Dermis lymphatic vessel endothelial cell (primary cell): ENCODE data around the gene DNAJC5. TPM values are rescaled to one million over a fixed set of nuclear protein-coding genes. Genes with fewer than 3 reads are reported as not detected.

Experiments used
- total RNA-seq: library from RNA; depleted of rRNA; stranded (reverse); fragments of >200 nt; gene quantifications from 2 replicates; pipeline ENCODE4 v1.2.1, GENCODE V29; 2014

The DNAJC5 gene, protein sequence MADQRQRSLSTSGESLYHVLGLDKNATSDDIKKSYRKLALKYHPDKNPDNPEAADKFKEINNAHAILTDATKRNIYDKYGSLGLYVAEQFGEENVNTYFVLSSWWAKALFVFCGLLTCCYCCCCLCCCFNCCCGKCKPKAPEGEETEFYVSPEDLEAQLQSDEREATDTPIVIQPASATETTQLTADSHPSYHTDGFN
- total RNA-seq: 79.2 and 82.8 TPM in 2 replicates

DNA sequence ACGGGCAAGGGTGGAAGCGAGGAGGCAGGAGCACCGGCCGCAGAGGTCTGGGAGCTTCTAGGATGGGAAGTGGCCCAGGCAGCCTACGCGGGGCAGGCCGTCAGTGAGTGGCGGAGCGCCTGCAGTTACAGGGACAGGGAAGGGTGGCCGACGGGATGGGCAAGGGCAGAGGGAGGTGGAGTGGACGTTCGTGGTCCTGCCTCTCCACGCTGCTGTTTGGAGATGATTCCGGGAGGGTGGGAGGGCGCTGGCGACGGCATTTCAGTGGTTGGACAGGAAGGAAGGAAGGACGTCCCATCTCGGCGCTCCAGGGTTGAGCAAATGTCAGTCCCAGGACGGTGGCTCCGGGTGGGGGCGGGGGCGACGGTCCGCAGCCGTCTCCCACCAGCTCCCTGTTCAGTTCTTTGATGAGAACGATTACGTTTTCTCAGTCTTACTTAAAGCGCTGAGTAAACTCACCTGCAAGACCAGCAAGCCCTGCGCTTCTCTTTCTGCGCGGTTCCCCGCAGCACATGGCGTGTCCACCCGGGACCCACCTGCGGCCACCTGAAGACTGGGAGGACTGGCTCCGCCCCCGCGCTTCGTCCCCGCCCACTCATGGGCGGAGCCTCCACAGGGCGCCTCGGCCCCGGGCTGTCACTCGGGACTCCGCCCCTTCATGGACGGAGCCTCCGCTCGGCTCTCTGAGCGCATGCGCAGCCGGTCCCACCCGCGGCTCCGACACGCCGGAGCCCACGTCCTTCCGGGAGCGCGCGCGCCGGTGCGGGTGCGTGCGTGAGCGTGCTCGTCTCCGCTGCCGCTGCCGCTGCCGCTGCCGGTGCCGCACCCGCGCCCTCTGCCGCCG, at the start of gene DNAJC5:
Gene DNAJC5, plus strand, starts transcription at position 769 of the 844 bp plus-strand sequence. CDS start 33,220 bp downstream, outside the sequence.

DNA sequence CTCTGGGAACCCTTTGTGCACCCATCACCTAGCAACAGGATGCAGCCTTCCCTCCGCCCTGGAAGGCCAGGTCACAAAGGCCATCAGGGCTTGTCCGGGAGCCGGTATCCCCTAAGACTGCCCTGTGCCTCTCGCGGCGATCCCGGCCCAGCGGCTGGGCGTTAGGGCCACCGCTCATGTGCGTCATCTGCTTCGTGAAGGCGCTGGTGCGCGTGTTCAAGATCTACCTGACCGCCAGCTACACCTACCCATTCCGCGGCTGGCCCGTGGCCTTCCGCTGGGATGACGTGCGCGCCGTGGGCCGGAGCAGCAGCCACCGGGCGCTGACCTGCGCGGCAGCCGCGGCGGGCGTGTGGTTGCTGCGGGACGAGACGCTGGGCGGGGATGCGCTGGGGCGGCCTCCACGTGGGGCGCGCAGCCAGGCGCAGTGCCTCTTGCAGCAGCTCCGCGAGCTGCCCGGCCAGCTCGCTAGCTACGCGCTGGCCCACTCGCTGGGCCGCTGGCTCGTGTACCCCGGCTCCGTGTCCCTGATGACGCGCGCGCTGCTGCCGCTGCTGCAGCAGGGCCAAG, 33.5 kb upstream of the DNAJC5 start, which contains the start of gene ABHD16B:
Gene ABHD16B, plus strand, starts transcription at position 134 of the 570 bp plus-strand sequence. Its CDS starts 43 bp downstream, at position 177.

DNA sequence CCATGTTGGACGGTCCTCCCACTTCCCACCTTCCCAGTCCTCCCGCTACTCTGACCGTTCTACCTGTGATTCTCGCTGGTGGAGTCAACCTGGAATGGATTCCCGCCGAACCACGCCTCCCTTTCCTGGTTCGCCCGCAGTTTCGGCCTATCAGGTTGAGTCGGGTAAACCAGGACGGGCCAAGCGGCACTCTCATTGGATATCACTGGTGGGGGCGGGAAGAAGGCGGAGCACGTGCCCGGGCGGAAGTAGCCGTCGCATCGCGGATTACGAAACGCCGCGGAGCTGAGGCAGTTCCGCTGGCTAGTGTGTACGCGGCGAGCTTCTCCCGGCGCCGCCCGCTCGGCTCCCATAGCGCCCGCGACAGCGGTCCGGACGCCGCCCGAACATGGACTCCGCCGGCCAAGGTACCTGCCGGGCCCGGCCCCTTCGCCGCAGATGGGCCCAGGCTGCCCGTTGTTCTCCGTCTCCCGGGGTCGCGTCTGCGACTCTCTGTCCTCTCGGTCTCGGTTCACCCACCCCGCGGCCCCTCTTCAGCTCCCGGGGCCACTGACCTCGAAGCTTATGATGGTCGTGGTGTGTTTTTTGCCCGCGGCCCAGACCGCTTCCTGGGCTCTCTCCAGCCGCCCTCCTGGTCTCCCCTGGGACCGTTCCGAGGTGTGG, 29.8 kb upstream of the DNAJC5 start, which contains the start of gene TPD52L2:
Gene TPD52L2, plus strand, starts transcription at position 293 of the 663 bp plus-strand sequence. Its CDS starts 96 bp downstream, at position 389.

DNA sequence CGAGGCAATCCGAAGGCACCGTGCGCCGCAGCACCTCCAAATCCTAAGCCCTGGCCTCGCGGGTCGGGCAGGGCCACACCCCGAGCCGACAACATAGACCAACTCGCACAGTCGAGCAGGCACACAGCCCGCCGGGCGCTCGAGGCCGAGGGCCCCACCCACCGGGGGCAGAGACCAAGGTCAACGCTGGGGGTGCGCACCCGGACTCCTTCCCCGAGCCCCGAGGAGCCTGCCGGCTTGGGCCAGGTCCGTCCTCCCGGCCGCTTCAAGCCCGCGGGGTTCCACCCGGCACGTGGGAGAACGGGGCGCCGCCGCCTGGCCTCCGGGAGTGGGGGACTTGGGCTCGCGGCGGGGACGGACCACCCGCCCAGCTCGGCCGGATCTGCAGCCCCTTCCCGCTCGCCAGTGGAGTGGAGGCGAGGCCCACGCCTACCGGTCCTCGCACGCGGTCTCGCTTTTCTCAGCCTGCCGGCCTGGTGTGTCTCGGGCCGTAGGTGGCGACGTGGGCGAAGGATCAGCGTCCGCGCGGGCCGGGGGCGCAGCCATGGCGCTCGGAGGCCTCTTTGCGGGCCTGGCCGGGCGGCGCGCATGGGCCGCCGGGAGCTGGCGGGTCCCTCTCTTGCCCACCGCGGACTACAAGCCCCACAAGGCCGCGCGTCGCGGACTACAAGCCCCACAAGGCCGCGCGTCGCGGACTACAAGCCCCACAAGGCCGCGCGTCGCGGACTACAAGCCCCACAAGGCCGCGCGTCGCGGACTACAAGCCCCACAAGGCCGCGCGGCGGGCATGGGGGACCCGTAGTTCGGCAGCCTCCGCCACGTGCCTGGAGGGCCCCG, 61.1 kb downstream of the DNAJC5 start, which contains the start of gene UCKL1:
Gene UCKL1, minus strand, starts transcription at position 590 of the 837 bp plus-strand sequence. Its CDS starts 44 bp downstream, at position 546.

DNA sequence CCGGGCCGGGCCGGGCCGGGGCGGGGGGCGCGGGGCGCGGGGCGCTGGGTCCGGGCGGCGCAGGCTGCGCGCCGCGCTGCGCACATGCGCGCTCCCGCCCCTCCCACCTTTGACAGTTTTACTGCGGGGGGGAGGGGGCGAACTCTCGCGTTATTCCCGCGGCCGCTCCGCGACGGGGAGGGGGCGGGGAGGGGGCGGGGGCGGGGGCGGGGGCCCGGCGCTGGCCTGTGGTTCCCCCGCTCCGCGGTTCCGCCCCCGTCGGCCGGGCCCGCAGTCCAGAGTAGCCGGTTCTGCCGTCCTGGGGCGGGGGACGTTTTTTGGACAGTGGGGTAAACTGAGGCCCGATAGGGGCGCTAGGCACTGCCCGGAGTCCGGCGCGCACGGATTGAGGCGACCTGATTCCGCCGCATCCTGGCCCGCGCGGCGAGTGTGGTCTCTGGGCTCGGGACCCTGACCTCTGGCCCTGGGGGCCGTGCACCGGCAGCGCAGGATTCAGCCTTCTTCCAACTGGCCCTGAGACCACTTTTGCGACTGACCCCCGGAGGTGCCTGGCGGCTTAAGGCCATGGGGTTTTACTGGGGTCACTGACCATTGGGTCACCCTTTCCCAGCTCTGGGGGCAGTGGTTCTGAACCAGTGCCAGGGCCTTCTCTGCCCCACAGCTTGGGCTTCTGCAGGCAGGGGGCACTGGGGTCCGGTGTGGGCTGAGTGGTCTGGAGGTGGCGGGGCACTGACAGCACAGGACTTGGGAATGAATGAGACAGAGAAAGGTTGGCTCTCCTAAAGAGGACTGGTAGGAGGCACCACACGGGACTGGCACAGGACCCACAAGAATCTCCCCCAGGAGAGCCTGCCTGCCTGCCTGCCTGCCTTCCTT, 75.2 kb downstream of the DNAJC5 start, which contains the start of gene ZNF512B:
Gene ZNF512B, minus strand, starts transcription at position 93 of the 876 bp plus-strand sequence. CDS start 1,980 bp downstream, outside the sequence.

DNA sequence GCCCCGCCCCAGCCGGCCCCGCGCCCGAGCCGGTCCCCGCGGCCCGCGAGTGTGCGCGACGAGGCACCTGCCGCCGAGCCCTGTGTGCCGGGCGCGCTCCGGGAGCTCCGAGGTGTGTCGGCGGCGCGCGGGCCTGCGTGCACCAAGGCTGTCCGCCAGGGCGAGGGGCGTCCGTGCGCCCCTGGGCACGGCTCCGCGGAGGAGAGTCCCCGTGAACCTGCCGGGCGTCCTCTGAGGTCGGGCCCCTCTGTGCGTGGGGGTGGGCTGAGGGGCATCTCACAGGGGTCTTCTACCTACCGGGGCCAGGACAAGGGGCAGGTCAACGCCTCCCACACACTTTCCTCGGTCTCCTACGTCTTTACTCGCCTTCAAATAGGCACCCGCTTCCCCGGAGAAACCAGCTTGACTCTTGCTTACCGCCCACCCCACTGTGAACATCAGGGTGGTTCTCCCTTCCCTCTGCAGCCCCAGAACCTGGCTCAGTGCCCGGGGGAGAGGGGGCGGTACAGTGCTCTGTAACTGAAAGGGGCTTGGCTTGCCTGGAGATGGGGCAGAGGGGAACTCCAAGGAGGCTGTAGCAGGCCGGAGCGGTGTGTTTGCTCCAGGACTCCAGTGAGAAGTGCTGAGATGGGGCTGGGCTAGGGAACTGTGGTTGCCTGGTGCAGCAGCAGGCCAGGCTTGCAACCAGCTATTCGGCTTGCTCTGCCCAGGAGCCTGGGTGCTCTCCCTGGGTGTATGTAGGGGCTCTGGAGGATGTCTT, 84.8 kb downstream of the DNAJC5 start, which contains the start of gene SAMD10:
Gene SAMD10, minus strand, starts transcription at position 86 of the 760 bp plus-strand sequence. CDS start 175 bp downstream, outside the sequence.

DNA sequence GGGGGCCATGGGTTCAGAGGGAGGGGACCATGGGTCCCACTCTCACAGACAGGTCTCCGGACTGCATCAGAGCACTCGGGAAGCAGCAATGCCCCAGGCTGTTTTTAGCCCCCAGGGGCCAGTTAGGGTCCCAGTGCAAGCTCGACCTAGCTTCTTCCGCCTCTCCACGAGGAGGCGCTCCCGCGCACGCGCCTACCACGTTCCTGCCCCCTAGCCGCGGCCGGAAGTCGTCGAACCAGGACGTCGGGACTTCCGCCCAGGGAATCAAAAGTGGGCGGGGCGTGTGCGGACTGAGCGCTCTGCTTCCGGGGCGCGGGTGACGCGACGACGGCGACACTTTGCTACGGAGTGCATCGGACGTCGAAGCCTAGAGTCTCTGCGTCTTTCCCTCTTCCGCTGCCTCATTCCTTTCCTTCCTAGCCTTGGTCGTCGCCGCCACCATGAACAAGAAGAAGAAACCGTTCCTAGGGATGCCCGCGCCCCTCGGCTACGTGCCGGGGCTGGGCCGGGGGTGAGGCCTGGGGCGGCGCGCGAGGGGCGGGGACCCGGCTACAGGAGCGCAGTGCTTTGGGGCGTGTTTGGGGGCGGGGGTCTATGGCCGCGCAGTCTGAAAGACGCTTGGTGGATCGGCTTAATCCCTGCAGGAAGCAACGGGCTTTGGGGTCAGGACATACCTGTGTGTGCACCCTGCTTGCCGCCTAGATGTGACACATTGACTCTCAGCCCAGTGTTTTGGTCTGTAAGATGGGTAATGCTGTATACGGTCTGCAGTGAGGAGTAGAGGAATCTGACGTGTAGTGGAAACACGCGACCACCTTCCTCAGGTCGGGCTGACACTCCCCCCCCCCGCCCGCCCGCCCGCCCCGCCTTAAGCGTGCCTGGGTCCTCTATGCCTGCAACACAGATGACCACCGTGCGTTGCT, 86.1 kb downstream of the DNAJC5 start, which contains the start of gene PRPF6:
Gene PRPF6, plus strand, starts transcription at position 327 of the 923 bp plus-strand sequence. Its CDS starts 114 bp downstream, at position 441.

Other genes with a start within 250 kb of the DNAJC5 start
- gene STMN3, start 241.7 kb upstream of the DNAJC5 start, total RNA-seq: 0.43 and 0.76 TPM in 2 replicates
- gene RTEL1, start 236.8 kb upstream of the DNAJC5 start, total RNA-seq: 4.7 and 5.6 TPM in 2 replicates
- 1.3 and 1.8 TPM in 2 replicates for gene TNFRSF6B, start 198.5 kb upstream of the DNAJC5 start, total RNA-seq
- gene ARFRP1, start 187.2 kb upstream of the DNAJC5 start, total RNA-seq: 27.6 and 35.8 TPM in 2 replicates
- gene ZGPAT, start 187.1 kb upstream of the DNAJC5 start, total RNA-seq: 14.4 and 14.6 TPM in 2 replicates
- 0.86 and 0.87 TPM in 2 replicates for gene LIME1, start 158.5 kb upstream of the DNAJC5 start, total RNA-seq
- 5.5 and 6.4 TPM in 2 replicates for gene SLC2A4RG, start 155.3 kb upstream of the DNAJC5 start, total RNA-seq
- gene ZBTB46, start 63.9 kb upstream of the DNAJC5 start, total RNA-seq: 78.5 and 87.3 TPM in 2 replicates
- not detected in 2 replicates for gene ABHD16B, start 33.6 kb upstream of the DNAJC5 start, total RNA-seq
- gene TPD52L2, start 29.9 kb upstream of the DNAJC5 start, total RNA-seq: 140 and 150 TPM in 2 replicates
- 31.2 and 33.3 TPM in 2 replicates for gene UCKL1, start 61.3 kb downstream of the DNAJC5 start, total RNA-seq
- gene ZNF512B, start 74.8 kb downstream of the DNAJC5 start, total RNA-seq: 7.9 TPM in 2 replicates
- 3.3 TPM in 2 replicates for gene SAMD10, start 84.5 kb downstream of the DNAJC5 start, total RNA-seq
- 65.9 and 73.3 TPM in 2 replicates for gene PRPF6, start 86.0 kb downstream of the DNAJC5 start, total RNA-seq
- gene C20orf204, start 141.1 kb downstream of the DNAJC5 start, total RNA-seq: 3.3 and 5.8 TPM in 2 replicates
- 17.7 and 30.9 TPM in 2 replicates for gene SOX18, start 154.5 kb downstream of the DNAJC5 start, total RNA-seq
- 34.2 and 34.3 TPM in 2 replicates for gene TCEA2, start 168.1 kb downstream of the DNAJC5 start, total RNA-seq
- 13.8 and 14.7 TPM in 2 replicates for gene RGS19, start 184.4 kb downstream of the DNAJC5 start, total RNA-seq
- gene OPRL1, start 185.0 kb downstream of the DNAJC5 start, total RNA-seq: 1.6 and 2.2 TPM in 2 replicates
- gene LKAAEAR1, start 189.3 kb downstream of the DNAJC5 start, total RNA-seq: 0.17 TPM in 1 of 2 replicates, not detected in the other
- not detected in 2 replicates for gene NPBWR2, start 212.4 kb downstream of the DNAJC5 start, total RNA-seq